Right lung (tissue), 10 donors: ENCODE data around the gene OR8H3. TPM values are rescaled to one million over a fixed set of nuclear protein-coding genes. Genes with fewer than 3 reads are reported as not detected.
"Not testable (repeated sequence)": the region's sequence is repeated elsewhere in the genome, so short reads cannot be mapped to it uniquely, and the experiment has no call there.

ENCODE experiments used
- DNase-seq, 2 donors: peaks; one replicate each; pipeline ENCODE4 v3.0.0-alpha.2; 2013
- long read RNA-seq, 8 donors: transcript quantifications; one replicate each; lab custom pipeline, GENCODE V29; 2026
- polyA plus RNA-seq, 5 donors: library from polyadenylated mRNA; unstranded; fragments of 120-200 nt; gene quantifications; one replicate each; pipeline versions ENCODE4 v1.2.1 to v1.2.3, GENCODE V29; 2013; ENCODE audit warnings: inconsistent platforms in 1 of 5, low replicate concordance in 1 of 5; ENCODE audit not compliant: insufficient read length in 5 of 5, insufficient read depth in 1 of 5

The OR8H3 gene
- polyA plus RNA-seq = not detected
- long read RNA-seq, donor 1 = 0 reads
- long read RNA-seq, donor 2 = 0 reads
- long read RNA-seq, donor 3 = 0 reads
- long read RNA-seq, donor 4 = 0 reads
- long read RNA-seq, donor 5 = 0 reads
- long read RNA-seq, donor 6 = 0 reads
- long read RNA-seq, donor 7 = 0 reads
- long read RNA-seq, donor 8 = 0 reads

DNA sequence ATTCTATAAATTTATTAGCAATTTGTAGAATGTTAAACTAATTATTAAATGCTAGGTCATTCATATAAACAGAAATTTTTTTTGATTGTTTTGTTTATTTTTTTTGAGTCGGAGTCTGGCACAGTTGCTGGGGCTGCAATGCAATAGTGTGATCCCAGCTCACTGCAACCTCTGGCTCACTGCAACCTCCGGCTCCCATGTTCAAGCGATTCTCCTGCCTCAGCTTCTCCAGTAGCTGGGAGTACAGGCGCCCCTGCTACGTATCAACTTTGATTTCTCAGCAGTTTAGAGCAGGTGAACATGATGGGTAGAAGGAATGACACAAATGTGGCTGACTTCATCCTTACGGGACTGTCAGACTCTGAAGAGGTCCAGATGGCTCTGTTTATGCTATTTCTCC lies at the start of gene OR8H3:
Gene OR8H3 (plus strand): TSS at position 301 of the 400 bp plus-strand sequence. CDS start 0 bp downstream, at position 301.
- no peak for DNase-seq

GRCh38 chr11:56089697-56090096 lies 32.5 kb upstream of the OR8H3 start:
- no peak for DNase-seq

GRCh38 chr11:56093008-56093407 lies 29.2 kb upstream of the OR8H3 start, which contains the start of gene OR8I2:
Gene OR8I2 (plus strand): TSS chr11:56093308. CDS start chr11:56093308, 0 bp downstream.
- DNase-seq = no peak

GRCh38 chr11:56103210-56103737 lies 18.9 kb upstream of the OR8H3 start, which contains the start of gene OR8H2:
Gene OR8H2 (plus strand): TSS chr11:56103687. CDS start chr11:56105043, 1,356 bp downstream.
- DNase-seq = no peak

GRCh38 chr11:56140151-56140661 lies 18.0 kb downstream of the OR8H3 start, which contains the start of gene OR8J3:
Gene OR8J3 (minus strand): TSS chr11:56140201. CDS start chr11:56137718, 2,483 bp downstream.
- no peak for DNase-seq

DNA sequence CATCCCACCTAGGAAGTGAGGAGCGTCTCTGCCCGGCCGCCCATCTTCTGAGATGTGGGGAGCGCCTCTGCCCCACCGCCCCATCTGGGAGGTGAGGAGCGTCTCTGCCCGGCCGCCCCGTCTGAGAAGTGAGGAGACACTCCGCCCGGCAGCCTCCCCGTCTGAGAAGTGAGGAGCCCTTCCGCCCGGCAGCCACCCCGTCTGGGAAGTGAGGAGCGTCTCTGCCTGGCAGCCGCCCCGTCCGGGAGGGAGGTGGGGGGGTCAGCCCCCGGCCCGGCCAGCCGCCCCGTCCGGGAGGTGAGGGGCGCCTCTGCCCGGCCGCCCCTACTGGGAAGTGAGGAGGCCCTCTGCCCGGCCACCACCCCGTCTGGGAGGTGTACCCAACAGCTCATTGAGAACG lies 21.5 kb downstream of the OR8H3 start:
- DNase-seq = not testable (repeated sequence)

GRCh38 chr11:56151376-56151775 lies 29.2 kb downstream of the OR8H3 start:
- no peak for DNase-seq

DNA sequence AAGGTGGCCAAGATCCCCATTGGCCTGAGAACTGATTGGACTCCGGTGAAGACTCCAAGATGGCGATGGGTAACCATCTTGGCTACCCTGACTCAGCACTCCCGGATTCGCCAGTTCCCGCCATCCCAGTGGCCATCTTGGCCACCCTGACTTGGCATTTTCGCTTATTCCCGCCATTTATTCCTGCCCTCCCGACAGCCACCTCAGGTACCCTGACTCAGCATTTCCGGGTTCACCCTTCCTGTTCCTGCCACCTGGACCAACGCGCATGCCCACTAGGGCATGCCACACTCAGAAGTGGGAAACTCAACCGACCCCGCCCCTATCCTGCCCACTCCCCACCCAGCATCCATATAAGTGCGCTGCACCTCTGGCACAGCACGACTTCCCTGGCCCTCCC lies 30.2 kb downstream of the OR8H3 start:
- DNase-seq = no peak

GRCh38 chr11:56160217-56160616 lies 38.0 kb downstream of the OR8H3 start, which contains the start of gene OR8K5:
Gene OR8K5 (minus strand): TSS chr11:56160317. CDS start chr11:56160317, 0 bp downstream.
- DNase-seq = no peak

DNA sequence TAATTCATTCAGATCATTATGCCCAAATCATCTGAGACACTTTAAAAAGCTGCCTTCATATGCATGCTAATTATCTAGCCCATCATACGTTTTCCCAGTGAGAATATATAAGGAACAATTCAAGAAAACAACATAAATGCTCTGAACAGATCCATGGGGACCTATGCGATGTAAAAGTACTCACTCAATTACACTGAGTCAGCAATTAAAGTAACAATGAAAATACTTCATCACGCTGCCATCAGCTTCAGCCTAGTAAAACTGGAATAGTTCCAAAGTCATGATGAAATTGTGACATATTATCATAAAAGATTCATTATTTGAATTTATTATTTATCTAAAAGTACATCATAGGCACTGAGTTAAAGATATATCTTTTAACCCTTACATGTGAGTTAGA lies 41.6 kb downstream of the OR8H3 start:
- no peak for DNase-seq

- no peak for DNase-seq
Measured at GRCh38 chr11:56172256-56172830, 50.2 kb downstream of the OR8H3 start.

Other genes starting within 250 kb of the OR8H3 start
- not detected for gene TRIM51, start 239.1 kb upstream of the OR8H3 start, polyA plus RNA-seq
- gene OR5W2, start 207.8 kb upstream of the OR8H3 start, polyA plus RNA-seq = not detected
- gene OR5I1, start 186.0 kb upstream of the OR8H3 start, polyA plus RNA-seq = not detected
- gene OR10AG1, start 152.4 kb upstream of the OR8H3 start, polyA plus RNA-seq = not detected
- not detected for gene OR5F1, start 127.7 kb upstream of the OR8H3 start, polyA plus RNA-seq
- under 1 TPM; 0.04 to 0.08 (median 0.06) TPM for gene OR5AS1, start 94.7 kb upstream of the OR8H3 start, polyA plus RNA-seq
- not detected for gene OR8I2, start 29.1 kb upstream of the OR8H3 start, polyA plus RNA-seq
- gene OR8H2, start 18.7 kb upstream of the OR8H3 start, polyA plus RNA-seq = not detected
- not detected for gene OR8J3, start 17.8 kb downstream of the OR8H3 start, polyA plus RNA-seq
- not detected for gene OR8K5, start 37.9 kb downstream of the OR8H3 start, polyA plus RNA-seq
- not detected for gene OR5J2, start 54.2 kb downstream of the OR8H3 start, polyA plus RNA-seq
- gene OR5T2, start 111.9 kb downstream of the OR8H3 start, polyA plus RNA-seq = not detected
- not detected for gene OR5T3, start 129.9 kb downstream of the OR8H3 start, polyA plus RNA-seq
- gene OR5T1, start 151.8 kb downstream of the OR8H3 start, polyA plus RNA-seq = not detected
- gene OR8H1, start 169.9 kb downstream of the OR8H3 start, polyA plus RNA-seq = under 1 TPM in 1 of 5 donors, not detected in 4; 0.04 TPM
- gene OR8K3, start 192.8 kb downstream of the OR8H3 start, polyA plus RNA-seq = not detected
- gene OR8K1, start 223.7 kb downstream of the OR8H3 start, polyA plus RNA-seq = not detected
- not detected for gene OR8J1, start 231.9 kb downstream of the OR8H3 start, polyA plus RNA-seq